Liver (tissue), 9 donors: ENCODE measurements around the gene TAPT1. TPM values are rescaled to one million over a fixed set of nuclear protein-coding genes. Genes with fewer than 3 reads are reported as not detected.

Source experiments
- DNase-seq: peaks from one replicate; pipeline ENCODE4 v3.0.0-alpha.2; 2017; ENCODE audit warnings: low spot score
- H3K27ac ChIP-seq, 2 donors: one replicate each; pipeline ENCODE4 v1.7.0; 2013; ENCODE audit warnings: inconsistent platforms in 2 of 2, low read length in 2 of 2, control low read depth in 1 of 2, low read depth in 1 of 2, mild to moderate bottlenecking in 1 of 2
- H3K27me3 ChIP-seq, 4 donors: one replicate each; pipeline versions ENCODE4 v1.6.1 to v1.7.0; 2013; ENCODE audit warnings: low read length in 3 of 4, inconsistent platforms in 1 of 4, mild to moderate bottlenecking in 1 of 4, moderate library complexity in 1 of 4; ENCODE audit not compliant: control insufficient read depth in 4 of 4, insufficient read depth in 4 of 4
- H3K36me3 ChIP-seq, 4 donors: one replicate each; pipeline versions ENCODE4 v1.6.1 to v1.7.0; 2013; ENCODE audit warnings: low read length in 3 of 4, mild to moderate bottlenecking in 3 of 4, low read depth in 1 of 4, moderate library complexity in 1 of 4; ENCODE audit not compliant: control insufficient read depth in 4 of 4, insufficient read depth in 3 of 4
- H3K4me1 ChIP-seq, 4 donors: one replicate each; pipeline versions ENCODE4 v1.6.1 to v1.7.0; 2013; ENCODE audit warnings: low read length in 3 of 4, mild to moderate bottlenecking in 3 of 4, moderate library complexity in 1 of 4; ENCODE audit not compliant: control insufficient read depth in 4 of 4, insufficient read depth in 4 of 4
- H3K4me3 ChIP-seq, 3 donors: one replicate each; pipeline versions ENCODE4 v1.6.1 to v1.7.0; 2013; ENCODE audit warnings: low read length in 3 of 3, control low read depth in 1 of 3, low read depth in 1 of 3, mild to moderate bottlenecking in 1 of 3
- H3K9ac ChIP-seq, 2 donors: one replicate each; pipeline ENCODE4 v1.7.0; 2013; ENCODE audit warnings: low read length in 2 of 2, mild to moderate bottlenecking in 2 of 2, moderate library complexity in 2 of 2, control low read depth in 1 of 2, low read depth in 1 of 2
- H3K9me3 ChIP-seq, 4 donors: one replicate each; pipeline versions ENCODE4 v1.6.1 to v1.7.0; 2013; ENCODE audit warnings: low read length in 3 of 4; ENCODE audit not compliant: control insufficient read depth in 4 of 4
- FOXA1 ChIP-seq: IDR thresholded peaks from 2 replicates; pipeline ENCODE4 v1.6.1; 2016; ENCODE audit warnings: antibody characterized with exemption
- FOXA2 ChIP-seq: IDR thresholded peaks from 2 replicates; pipeline ENCODE4 v1.6.1; 2016; ENCODE audit warnings: antibody characterized with exemption
- GABPA ChIP-seq, 2 donors: IDR thresholded peaks in 1 of 2; conservative IDR thresholded peaks in 1 of 2; 2 replicates each; pipeline ENCODE4 v1.6.1; 2016; ENCODE audit warnings: antibody characterized with exemption in 2 of 2, mild to moderate bottlenecking in 1 of 2, moderate library complexity in 1 of 2
- HNF4A ChIP-seq, 2 donors: conservative IDR thresholded peaks; 2 replicates each; pipeline ENCODE4 v1.6.1; 2016; ENCODE audit warnings: antibody characterized with exemption in 2 of 2, mild to moderate bottlenecking in 2 of 2
- HNF4G ChIP-seq: IDR thresholded peaks from 2 replicates; pipeline ENCODE4 v1.6.1; 2016; ENCODE audit warnings: antibody characterized with exemption
- JUND ChIP-seq, 2 donors: IDR thresholded peaks; 2 replicates each; pipeline ENCODE4 v1.6.1; 2016; ENCODE audit warnings: antibody characterized with exemption in 2 of 2
- NR2F2 ChIP-seq: IDR thresholded peaks from 2 replicates; pipeline ENCODE4 v1.6.1; 2016; ENCODE audit warnings: antibody characterized with exemption
- RAD21 ChIP-seq, 2 donors: IDR thresholded peaks; 2 replicates each; pipeline ENCODE4 v1.6.1; 2016; ENCODE audit warnings: antibody characterized with exemption in 2 of 2, mild to moderate bottlenecking in 2 of 2
- RXRA ChIP-seq, 2 donors: IDR thresholded peaks; 2 replicates each; pipeline ENCODE4 v1.6.1; 2017 to 2018; ENCODE audit warnings: antibody characterized with exemption in 2 of 2, mild to moderate bottlenecking in 1 of 2
- SP1 ChIP-seq: IDR thresholded peaks from 2 replicates; pipeline ENCODE4 v1.6.1; 2018; ENCODE audit warnings: antibody characterized with exemption, mild to moderate bottlenecking
- YY1 ChIP-seq: IDR thresholded peaks from 2 replicates; pipeline ENCODE4 v1.6.1; 2016; ENCODE audit warnings: antibody characterized with exemption, mild to moderate bottlenecking
- WGBS: extraction: QIAGEN DNeasy Blood & Tissue Kit; methylation state at CpG from one replicate; pipeline ENCODE4 v1.1.7; 2013; 5-methylcytosine and 5-hydroxymethylcytosine counted together
- polyA plus RNA-seq, 2 donors: library from polyadenylated mRNA; stranded (reverse) in 1 of 2; unstranded in 1 of 2; fragments of 200-250 nt in 1 of 2; fragments of >200 nt in 1 of 2; fragmentation: Nextera tagmentation in 1 of 2; extraction: Ambion mirVana in 1 of 2; gene quantifications; one replicate each; pipeline versions ENCODE4 v1.2.1 to v1.2.3, GENCODE V29; 2013 to 2015
- total RNA-seq, 2 donors: library from RNA; depleted of rRNA; stranded (reverse); fragments of >200 nt; gene quantifications; one replicate each; pipeline ENCODE4 v1.2.3, GENCODE V29; 2014
- TF ChIP-seq, protein P1 (sequence below): fragments of 150-350 bp; IDR thresholded peaks from 2 replicates; pipeline ENCODE4 v1.5.1; 2017; ENCODE audit warnings: improper control_type of control experiment, low read depth, low read length; ENCODE audit not compliant: missing input control
- TF ChIP-seq, protein P2 (sequence below): IDR thresholded peaks from 2 replicates; pipeline ENCODE4 v1.6.1; 2016; ENCODE audit warnings: antibody characterized with exemption
- TF ChIP-seq, protein P3 (sequence below): IDR thresholded peaks from 2 replicates; pipeline ENCODE4 v1.6.1; 2016; ENCODE audit warnings: antibody characterized with exemption
- TF ChIP-seq, protein P4 (sequence below): IDR thresholded peaks from 2 replicates; pipeline ENCODE4 v1.6.1; 2016; ENCODE audit warnings: antibody characterized with exemption, mild to moderate bottlenecking
- donor health status: healthy.
- donor health status: healthy.
- donor health status: healthy.
- donor health status: healthy.
- donor health status: healthy.

Gene TAPT1
- total and polyA plus RNA-seq, 4 donors = 12.2 to 53.7 (median 22.1) TPM

DNA sequence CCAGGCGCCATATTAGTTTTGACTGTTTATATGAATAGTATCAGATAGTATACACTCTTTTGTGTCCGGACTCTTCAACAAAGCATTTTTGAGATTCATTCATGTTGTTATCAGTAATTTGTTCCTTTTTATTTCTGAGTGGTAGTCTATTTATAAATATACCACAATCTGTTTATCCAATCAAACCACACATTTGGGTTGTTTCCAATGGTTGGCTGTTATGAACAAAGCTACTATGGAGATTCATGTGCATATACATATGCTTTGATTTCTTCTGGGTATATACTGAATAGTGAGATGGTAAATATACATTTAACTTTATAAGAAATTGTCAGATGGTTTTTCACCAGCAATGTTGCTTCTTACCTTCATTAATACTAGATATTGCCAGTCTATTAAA lies 36.8 kb upstream of the TAPT1 start:
- Histone ChIP-seq H3K4me1 (no peaks in the 10 kb centered on the region), H3K9ac (no peak overlapping the region), H3K27ac (no peak overlapping the region), H3K9me3 (no peaks in the 10 kb centered on the region), H3K27me3 (no peaks in the 10 kb centered on the region), H3K4me3 (no peak overlapping the region), H3K36me3 (no peaks in the 10 kb centered on the region)
- 95% methylated on average over 2 of the region's 2 CpGs for WGBS
- TF ChIP-seq FOXA1 (no peak), HNF4G (no peak), FOXA2 (no peak), YY1 (no peak), NR2F2 (no peak)
- TF ChIP-seq, protein P1, sequence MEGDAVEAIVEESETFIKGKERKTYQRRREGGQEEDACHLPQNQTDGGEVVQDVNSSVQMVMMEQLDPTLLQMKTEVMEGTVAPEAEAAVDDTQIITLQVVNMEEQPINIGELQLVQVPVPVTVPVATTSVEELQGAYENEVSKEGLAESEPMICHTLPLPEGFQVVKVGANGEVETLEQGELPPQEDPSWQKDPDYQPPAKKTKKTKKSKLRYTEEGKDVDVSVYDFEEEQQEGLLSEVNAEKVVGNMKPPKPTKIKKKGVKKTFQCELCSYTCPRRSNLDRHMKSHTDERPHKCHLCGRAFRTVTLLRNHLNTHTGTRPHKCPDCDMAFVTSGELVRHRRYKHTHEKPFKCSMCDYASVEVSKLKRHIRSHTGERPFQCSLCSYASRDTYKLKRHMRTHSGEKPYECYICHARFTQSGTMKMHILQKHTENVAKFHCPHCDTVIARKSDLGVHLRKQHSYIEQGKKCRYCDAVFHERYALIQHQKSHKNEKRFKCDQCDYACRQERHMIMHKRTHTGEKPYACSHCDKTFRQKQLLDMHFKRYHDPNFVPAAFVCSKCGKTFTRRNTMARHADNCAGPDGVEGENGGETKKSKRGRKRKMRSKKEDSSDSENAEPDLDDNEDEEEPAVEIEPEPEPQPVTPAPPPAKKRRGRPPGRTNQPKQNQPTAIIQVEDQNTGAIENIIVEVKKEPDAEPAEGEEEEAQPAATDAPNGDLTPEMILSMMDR = no peak
- DNase-seq = no peak

DNA sequence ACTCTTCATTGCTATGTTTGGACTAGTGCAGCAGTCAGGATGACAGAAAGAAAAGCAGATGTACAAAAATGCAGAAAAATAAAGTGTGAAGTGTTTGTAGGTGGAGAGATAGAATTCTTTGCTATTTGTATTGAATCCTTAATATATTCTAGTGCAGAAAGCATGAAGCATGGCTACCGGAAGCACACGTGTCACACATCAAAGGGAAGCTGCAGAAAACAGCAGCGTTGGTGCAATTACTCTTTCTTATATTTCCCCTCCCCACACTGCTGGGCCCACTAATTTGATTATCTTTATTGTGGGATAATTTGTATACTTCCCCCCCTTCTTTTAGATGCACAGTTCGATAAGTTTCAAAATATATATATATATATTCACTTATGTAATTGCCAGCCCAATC lies 35.9 kb upstream of the TAPT1 start:
- no peaks in the 10 kb centered on the region for H3K4me1 ChIP-seq
- DNase-seq = no peak
- no peak overlapping the region for H3K9ac ChIP-seq
- TF ChIP-seq, protein P2, sequence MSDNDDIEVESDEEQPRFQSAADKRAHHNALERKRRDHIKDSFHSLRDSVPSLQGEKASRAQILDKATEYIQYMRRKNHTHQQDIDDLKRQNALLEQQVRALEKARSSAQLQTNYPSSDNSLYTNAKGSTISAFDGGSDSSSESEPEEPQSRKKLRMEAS = no peak
- no peak for TF ChIP-seq HNF4G
- TF ChIP-seq, protein P3, sequence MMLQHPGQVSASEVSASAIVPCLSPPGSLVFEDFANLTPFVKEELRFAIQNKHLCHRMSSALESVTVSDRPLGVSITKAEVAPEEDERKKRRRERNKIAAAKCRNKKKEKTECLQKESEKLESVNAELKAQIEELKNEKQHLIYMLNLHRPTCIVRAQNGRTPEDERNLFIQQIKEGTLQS = no peak
- TF ChIP-seq, protein P4, sequence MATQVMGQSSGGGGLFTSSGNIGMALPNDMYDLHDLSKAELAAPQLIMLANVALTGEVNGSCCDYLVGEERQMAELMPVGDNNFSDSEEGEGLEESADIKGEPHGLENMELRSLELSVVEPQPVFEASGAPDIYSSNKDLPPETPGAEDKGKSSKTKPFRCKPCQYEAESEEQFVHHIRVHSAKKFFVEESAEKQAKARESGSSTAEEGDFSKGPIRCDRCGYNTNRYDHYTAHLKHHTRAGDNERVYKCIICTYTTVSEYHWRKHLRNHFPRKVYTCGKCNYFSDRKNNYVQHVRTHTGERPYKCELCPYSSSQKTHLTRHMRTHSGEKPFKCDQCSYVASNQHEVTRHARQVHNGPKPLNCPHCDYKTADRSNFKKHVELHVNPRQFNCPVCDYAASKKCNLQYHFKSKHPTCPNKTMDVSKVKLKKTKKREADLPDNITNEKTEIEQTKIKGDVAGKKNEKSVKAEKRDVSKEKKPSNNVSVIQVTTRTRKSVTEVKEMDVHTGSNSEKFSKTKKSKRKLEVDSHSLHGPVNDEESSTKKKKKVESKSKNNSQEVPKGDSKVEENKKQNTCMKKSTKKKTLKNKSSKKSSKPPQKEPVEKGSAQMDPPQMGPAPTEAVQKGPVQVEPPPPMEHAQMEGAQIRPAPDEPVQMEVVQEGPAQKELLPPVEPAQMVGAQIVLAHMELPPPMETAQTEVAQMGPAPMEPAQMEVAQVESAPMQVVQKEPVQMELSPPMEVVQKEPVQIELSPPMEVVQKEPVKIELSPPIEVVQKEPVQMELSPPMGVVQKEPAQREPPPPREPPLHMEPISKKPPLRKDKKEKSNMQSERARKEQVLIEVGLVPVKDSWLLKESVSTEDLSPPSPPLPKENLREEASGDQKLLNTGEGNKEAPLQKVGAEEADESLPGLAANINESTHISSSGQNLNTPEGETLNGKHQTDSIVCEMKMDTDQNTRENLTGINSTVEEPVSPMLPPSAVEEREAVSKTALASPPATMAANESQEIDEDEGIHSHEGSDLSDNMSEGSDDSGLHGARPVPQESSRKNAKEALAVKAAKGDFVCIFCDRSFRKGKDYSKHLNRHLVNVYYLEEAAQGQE = no peak
- TF ChIP-seq GABPA (IDR thresholded peaks at IDR 0.05 in 1 of 2, conservative IDR thresholded peaks at IDR 0.05 in 1 of 2) = no peak
- no peak for TF ChIP-seq YY1
- TF ChIP-seq RAD21 (IDR thresholded peaks at IDR 0.05) = no peak
- no peak for TF ChIP-seq RXRA (IDR thresholded peaks at IDR 0.05)
- TF ChIP-seq SP1 = no peak
- no peak for TF ChIP-seq JUND (IDR thresholded peaks at IDR 0.05)
- TF ChIP-seq HNF4A (conservative IDR thresholded peaks at IDR 0.05) = no peak
- WGBS = 93% methylated on average over 4 of the region's 4 CpGs
- H3K27me3 ChIP-seq = no peaks in the 10 kb centered on the region
- H3K9me3 ChIP-seq = no peaks in the 10 kb centered on the region
- no peaks in the 10 kb centered on the region for H3K36me3 ChIP-seq
- no peak overlapping the region for H3K4me3 ChIP-seq
- H3K27ac ChIP-seq = no peak overlapping the region
